Lower leg skin (tissue), 4 donors: Measurements from ENCODE around the gene NR0B1. TPM values are rescaled to one million over a fixed set of nuclear protein-coding genes. Genes with fewer than 3 reads are reported as not detected.

ENCODE experiments used
- DNase-seq, 2 donors: peaks; one replicate each; pipeline ENCODE4 v3.0.0-alpha.2; 2019; ENCODE audit warnings: low spot score in 2 of 2
- H3K4me3 ChIP-seq: fragments of 200-600 bp; sonication (generic); 2 replicates; pipeline ENCODE4 v1.5.1; 2017; ENCODE audit warnings: mild to moderate bottlenecking, low read depth; ENCODE audit not compliant: poor library complexity, severe bottlenecking
- POLR2A ChIP-seq, 2 donors: fragments of 450-650 bp; IDR thresholded peaks; one replicate each; pipeline ENCODE4 v1.6.1; 2016 to 2017; ENCODE audit warnings: antibody characterized with exemption in 2 of 2, mild to moderate bottlenecking in 1 of 2, moderate library complexity in 1 of 2
- WGBS, 2 donors: methylation state at CpG; one replicate each; pipeline ENCODE4 v1.1.5; 2018; 5-methylcytosine and 5-hydroxymethylcytosine counted together
- intact Hi-C: fragments of 100-400 bp; cut with DNase I; formaldehyde crosslinking; loops from one replicate; pipeline ENCODE4 v1.15.0; 2023; ENCODE audit warnings: low total_unique reads
- total RNA-seq, 4 donors: library from RNA; depleted of rRNA; stranded (reverse); fragments of >200 nt; gene quantifications; one replicate each; pipeline ENCODE4 v1.1.0, GENCODE V29; 2016
- TF ChIP-seq, protein P1 (sequence below), 3 donors: fragments of 450-650 bp; IDR thresholded peaks; one replicate each; pipeline ENCODE4 v1.5.1; 2016; ENCODE audit warnings: antibody characterized with exemption in 3 of 3, mild to moderate bottlenecking in 3 of 3, moderate library complexity in 2 of 3

Gene NR0B1
- total RNA-seq, 4 donors from 2014 or later, result not detected

DNA sequence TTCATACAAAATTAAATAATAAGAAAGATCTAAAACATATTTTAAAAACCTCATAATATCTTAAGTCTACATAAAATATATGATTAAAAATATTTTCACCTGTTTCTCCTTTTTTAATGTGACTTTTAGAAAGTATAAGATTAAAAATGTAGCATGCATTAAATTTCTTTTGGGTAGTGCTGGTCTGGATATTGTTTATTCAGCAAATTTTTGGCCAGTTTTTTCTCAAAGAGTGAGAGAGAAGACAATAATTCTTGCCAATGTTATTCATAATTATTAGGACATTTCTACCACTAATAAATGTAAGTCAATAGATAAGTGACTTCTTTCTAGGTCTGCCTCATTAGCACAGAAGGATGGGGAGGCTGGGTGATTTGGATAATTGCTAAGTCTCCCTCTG, 48.2 kb downstream of the NR0B1 start:
- DNase-seq, result no peak

DNA sequence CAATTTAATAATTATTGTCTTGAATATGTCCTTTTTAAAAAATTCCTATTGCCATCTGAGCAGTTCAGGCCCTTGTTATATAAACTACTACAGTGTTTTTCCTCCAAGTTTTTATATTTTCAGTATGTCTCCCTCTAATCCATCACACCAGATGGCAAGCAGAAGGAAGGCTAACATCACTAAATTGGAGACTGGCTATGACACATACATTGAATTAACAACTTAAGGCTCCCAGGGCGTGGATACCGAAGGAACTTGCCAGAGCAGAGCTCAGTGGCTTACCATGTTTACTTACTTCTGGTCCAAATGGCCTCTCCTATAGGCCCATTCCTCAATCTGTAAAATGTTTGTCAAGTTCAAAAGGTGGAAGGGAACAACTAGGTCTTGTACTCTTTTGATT, 49.3 kb downstream of the NR0B1 start:
- H3K4me3 ChIP-seq, result no peak overlapping the region
- no peak for DNase-seq
- WGBS, 2 donors, result 57 to 69% methylated on average over 2 of the region's 2 CpGs
- TF ChIP-seq POLR2A (IDR thresholded peaks at IDR 0.05), result no peak
- TF ChIP-seq, protein P1, sequence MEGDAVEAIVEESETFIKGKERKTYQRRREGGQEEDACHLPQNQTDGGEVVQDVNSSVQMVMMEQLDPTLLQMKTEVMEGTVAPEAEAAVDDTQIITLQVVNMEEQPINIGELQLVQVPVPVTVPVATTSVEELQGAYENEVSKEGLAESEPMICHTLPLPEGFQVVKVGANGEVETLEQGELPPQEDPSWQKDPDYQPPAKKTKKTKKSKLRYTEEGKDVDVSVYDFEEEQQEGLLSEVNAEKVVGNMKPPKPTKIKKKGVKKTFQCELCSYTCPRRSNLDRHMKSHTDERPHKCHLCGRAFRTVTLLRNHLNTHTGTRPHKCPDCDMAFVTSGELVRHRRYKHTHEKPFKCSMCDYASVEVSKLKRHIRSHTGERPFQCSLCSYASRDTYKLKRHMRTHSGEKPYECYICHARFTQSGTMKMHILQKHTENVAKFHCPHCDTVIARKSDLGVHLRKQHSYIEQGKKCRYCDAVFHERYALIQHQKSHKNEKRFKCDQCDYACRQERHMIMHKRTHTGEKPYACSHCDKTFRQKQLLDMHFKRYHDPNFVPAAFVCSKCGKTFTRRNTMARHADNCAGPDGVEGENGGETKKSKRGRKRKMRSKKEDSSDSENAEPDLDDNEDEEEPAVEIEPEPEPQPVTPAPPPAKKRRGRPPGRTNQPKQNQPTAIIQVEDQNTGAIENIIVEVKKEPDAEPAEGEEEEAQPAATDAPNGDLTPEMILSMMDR (IDR thresholded peaks at IDR 0.05), result no peak
- intact Hi-C loops, result no loop called here

More for the DNA sequence above, 48.2 kb downstream of the NR0B1 start:
- TF ChIP-seq, protein P1 (IDR thresholded peaks at IDR 0.05), result no peak
- no peak for TF ChIP-seq POLR2A (IDR thresholded peaks at IDR 0.05)
- intact Hi-C loops, result no loop called here
- no peak overlapping the region for H3K4me3 ChIP-seq

Other genes with a start within 250 kb of the NR0B1 start
- not detected for gene MAGEB2, start 93.8 kb downstream of the NR0B1 start, total RNA-seq
- gene MAGEB3, start 78.7 kb downstream of the NR0B1 start, total RNA-seq, result not detected
- not detected for gene MAGEB4, start 67.4 kb downstream of the NR0B1 start, total RNA-seq
- gene MAGEB1, start 62.2 kb downstream of the NR0B1 start, total RNA-seq, result not detected